Right lobe of liver (tissue), 4 donors: ENCODE data around the gene ACAP2.

Source experiments
- POLR2A ChIP-seq: fragments of 450-650 bp; IDR thresholded peaks from one replicate; pipeline ENCODE4 v1.6.1; 2017; ENCODE audit warnings: antibody characterized with exemption, mild to moderate bottlenecking
- TF ChIP-seq, protein P1 (sequence below), 4 donors: fragments of 200-600 bp in 3 of 4; fragments of 450-650 bp in 1 of 4; IDR thresholded peaks; one replicate each; pipeline versions ENCODE4 v1.5.1 to v1.8.0; 2016 to 2022; ENCODE audit warnings: antibody characterized with exemption in 4 of 4, mild to moderate bottlenecking in 2 of 4
- donor health status: DM: no; HTN: no; CAD: no.
- donor health status: DM: no; HTN: no; CAD: no.
- donor health status: DM: no; HTN: yes; CAD: no.

DNA sequence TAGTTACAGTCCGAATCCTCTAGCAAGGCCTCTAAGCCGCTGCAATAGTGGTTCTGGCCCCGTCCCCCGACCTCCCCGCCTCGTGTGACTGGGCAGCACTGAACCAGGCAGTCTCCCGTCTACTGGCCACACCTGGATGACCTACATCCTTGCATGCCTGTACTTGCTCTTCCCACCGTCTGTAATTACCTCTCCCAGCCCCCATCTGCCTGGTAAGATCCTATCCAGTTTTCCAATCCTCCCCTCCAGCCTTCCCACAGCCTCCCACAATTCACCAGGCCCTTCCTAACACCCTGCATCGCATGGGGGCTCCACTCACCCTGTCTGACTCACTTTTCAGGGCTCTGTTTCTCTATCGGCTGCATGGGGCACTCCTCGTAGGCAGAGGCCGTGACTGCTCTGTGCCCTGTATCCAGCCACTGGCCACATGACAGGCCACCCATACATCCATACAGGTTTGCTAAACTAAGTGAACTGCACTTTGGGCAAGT, 204.7 kb downstream of the ACAP2 start:
- TF ChIP-seq, protein P1, sequence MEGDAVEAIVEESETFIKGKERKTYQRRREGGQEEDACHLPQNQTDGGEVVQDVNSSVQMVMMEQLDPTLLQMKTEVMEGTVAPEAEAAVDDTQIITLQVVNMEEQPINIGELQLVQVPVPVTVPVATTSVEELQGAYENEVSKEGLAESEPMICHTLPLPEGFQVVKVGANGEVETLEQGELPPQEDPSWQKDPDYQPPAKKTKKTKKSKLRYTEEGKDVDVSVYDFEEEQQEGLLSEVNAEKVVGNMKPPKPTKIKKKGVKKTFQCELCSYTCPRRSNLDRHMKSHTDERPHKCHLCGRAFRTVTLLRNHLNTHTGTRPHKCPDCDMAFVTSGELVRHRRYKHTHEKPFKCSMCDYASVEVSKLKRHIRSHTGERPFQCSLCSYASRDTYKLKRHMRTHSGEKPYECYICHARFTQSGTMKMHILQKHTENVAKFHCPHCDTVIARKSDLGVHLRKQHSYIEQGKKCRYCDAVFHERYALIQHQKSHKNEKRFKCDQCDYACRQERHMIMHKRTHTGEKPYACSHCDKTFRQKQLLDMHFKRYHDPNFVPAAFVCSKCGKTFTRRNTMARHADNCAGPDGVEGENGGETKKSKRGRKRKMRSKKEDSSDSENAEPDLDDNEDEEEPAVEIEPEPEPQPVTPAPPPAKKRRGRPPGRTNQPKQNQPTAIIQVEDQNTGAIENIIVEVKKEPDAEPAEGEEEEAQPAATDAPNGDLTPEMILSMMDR (IDR thresholded peaks at IDR 0.05): no peak
- no peak for TF ChIP-seq POLR2A
